AG10803 (cell line): Measurements from ENCODE around the gene PHF19.

ENCODE experiments used
- DNase-seq: peaks from one replicate; pipeline ENCODE4 v3.0.0; 2010; ENCODE audit warnings: low read depth
- H3K4me3 ChIP-seq: 2 replicates; pipeline ENCODE4 v1.5.1; 2011; ENCODE audit warnings: mild to moderate bottlenecking, low read length, control low read depth
- TF ChIP-seq, protein P1 (sequence below): conservative IDR thresholded peaks from 2 replicates; pipeline ENCODE4 v1.5.1; 2011; ENCODE audit warnings: mild to moderate bottlenecking, low read length, control low read depth, inconsistent platforms

The PHF19 gene

DNA sequence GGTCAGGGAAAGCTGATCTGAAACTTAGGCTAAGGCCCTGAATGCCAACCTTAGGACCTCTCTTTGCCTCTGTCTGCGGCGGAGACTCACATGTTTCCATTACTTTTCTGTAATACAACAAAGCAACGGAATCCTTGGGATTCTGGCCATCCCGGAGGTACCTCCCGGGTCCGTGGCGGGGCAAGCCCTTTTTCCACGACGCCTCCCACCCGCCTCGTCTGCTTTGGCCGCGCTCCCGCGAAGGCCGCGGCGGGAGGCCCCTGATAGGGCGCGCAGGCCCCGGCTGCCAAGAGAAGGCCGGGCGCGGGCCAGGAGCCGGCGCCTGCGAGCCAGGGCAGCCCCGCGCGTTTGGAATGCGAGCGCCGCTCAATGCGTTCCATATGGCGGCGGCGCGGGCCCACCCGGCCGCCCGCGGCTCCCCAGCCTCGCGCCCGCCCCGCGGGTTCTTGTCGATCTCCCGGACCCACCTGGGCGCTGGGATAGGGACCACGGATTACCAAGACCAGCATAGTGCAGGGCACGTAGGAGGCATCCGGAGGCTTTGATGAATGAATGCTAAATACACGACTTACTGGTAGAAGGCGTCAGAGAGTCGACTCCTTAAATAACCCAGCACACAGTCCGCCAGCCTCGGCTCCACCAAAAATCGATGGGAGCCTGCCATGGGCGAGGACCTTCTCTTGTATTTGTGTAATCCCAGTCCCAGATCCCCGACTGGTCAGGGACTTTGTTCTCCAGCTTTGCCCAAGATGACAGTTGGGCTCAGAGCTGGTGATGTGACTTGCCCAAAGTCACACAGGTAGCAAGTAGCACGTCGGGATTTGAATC is 17.5 kb upstream of the PHF19 start:
- TF ChIP-seq, protein P1, sequence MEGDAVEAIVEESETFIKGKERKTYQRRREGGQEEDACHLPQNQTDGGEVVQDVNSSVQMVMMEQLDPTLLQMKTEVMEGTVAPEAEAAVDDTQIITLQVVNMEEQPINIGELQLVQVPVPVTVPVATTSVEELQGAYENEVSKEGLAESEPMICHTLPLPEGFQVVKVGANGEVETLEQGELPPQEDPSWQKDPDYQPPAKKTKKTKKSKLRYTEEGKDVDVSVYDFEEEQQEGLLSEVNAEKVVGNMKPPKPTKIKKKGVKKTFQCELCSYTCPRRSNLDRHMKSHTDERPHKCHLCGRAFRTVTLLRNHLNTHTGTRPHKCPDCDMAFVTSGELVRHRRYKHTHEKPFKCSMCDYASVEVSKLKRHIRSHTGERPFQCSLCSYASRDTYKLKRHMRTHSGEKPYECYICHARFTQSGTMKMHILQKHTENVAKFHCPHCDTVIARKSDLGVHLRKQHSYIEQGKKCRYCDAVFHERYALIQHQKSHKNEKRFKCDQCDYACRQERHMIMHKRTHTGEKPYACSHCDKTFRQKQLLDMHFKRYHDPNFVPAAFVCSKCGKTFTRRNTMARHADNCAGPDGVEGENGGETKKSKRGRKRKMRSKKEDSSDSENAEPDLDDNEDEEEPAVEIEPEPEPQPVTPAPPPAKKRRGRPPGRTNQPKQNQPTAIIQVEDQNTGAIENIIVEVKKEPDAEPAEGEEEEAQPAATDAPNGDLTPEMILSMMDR: no peak
- peak overlapping the region; percentile 17 for H3K4me3 ChIP-seq
- DNase-seq: no peak

DNA sequence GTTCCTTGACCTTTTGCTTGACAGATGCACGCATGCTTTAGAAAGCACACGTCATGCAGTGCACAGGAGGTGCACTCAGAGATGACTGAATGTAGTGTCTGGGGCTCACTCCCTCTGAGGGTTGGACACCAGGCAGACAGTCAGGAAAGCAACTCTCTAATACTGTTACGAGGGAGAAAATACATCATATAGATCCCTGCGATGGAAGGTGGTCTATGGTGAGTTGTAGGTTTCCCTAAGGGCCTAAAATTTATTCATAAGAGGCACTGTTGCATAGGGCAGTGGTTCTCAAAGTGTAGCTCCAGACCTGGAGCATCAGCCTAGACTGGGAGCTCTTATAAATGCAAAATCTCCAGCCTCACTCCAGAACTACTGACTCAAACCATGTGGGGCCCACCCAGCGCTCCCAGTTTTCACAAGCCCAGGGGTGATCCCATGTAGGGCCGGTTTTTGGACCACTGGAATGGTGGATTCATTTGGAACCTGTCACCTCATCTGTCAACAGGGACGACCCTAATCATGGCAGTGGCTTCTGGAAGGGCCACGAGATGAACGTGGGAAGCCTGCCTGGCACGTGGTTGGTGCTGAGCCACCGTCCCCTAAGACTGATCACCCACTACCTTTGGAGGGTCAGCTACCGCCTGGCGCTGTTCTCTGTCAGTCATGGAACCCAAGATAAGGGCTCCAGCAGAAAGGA is 16.8 kb upstream of the PHF19 start:
- H3K4me3 ChIP-seq: no peak overlapping the region
- TF ChIP-seq, protein P1: no peak
- no peak for DNase-seq

DNA sequence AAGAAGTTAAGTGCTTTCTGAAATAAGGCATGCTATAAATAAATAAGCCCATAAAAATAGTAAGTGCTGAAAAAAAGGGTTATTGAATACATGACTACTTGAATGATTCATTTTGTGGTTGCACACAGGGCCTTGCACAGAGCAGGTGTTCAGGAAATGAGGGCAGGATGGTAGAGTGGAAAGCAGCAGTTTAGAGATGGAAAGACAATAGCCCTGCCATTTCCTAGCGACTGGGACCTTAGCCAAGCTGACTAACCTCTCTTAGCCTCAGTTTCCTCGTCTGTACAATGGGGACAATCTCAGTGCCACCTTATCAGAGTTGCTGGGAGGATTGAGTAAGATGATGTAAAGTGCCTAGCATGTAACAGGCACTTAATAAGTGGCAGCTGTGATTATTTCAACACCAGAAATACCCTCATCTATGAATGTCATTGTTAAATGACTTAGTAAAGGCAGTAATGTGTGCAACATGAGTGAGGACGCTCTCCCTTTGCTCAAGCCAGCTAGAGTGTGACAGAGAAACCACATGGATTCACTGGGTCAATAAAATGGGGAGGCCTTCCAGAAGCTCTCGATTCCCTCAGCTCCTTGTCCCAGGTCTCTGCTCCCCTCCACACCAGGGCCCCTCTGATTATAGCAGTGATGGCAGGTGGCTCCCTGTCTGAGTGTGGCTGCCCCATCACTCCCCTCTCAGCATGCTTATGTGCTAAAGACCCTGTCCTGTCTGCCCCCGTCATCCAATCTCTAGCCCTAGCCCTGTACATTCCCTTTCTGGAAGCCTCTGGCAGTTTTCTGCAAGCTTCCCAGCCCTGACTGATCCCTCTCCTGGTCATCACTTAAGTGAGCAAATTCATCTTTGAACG is 16.0 kb upstream of the PHF19 start:
- TF ChIP-seq, protein P1: no peak
- DNase-seq: peak; percentile 61
- no peak overlapping the region for H3K4me3 ChIP-seq

DNA sequence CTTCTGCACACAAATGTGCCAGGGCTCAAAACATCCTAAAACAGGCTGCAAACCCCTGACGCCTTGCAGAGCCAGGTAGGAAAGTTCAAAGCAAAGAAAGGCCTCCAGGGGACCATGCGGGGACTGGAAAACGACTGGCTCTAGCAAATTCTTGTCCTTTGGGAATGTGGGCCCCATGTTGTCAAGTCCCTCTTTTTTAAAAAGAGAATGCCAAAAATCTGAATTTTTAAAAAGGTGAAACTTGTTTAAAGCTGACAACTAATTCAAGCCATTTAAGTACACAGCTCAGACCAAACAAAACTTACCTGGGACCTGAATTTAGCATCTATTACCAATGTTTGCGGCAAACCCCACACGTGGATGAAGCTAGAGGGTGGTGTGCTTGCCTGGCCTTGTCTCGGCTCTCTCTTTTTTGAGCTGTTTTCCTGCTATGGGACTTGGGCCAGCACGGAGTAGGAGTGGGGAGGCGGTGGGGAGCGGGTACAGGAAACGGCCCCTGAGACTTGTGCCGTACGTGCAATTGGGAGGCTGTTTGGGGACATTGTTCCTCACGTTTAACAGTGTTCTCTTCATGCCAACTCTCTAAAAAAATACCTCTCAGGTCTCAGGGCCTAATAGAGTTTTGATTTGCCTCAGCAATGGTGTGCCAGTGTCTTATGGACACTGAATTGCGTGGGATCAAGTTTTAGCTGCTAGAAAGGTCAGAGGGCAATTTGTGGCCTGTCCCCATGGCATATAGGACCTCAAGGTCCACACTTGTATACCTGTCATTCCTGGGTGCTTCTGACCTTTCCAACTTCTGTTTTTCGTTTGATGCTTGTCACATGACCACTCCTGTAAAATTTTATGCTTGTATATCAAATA is 15.1 kb upstream of the PHF19 start:
- no peak for DNase-seq
- TF ChIP-seq, protein P1: no peak
- no peak overlapping the region for H3K4me3 ChIP-seq

DNA sequence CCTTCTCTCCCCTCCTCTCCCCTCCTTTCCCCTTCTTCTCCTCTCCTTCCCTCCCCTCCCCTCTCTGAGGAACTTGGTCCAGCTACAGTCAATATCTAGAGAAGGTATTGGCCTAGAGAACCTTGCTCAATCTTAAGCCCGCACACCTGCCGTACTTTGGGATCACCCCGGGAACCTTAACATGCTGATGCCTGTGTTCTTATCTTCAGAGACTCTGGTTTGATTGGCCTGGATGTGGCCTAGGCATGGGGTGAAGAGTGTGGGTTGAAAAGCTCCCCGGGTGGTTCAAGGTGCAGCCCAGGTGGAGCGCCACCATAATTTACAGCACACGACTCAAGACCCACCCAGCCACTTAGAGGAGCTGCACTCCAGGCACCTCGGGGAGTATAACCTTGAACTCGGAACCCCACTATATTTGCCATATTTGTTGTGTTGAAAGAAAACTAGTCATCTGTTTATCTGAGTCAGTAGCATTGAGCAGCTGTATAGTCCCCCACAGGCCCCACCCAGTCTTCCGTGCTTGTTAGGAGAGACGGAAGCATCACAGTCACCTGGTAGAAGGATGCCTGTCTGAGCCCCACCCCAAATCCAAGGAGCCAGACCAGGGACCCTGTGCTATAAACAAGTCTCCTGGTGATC is 14.4 kb upstream of the PHF19 start:
- TF ChIP-seq, protein P1: no peak
- H3K4me3 ChIP-seq: no peak overlapping the region
- DNase-seq: no peak
